Tibial nerve (tissue), 3 donors: ENCODE results near the gene HOXA3.

Source experiments
- CTCF ChIP-seq, 5 experiments: fragments of 200-600 bp in 3 of 5; fragments of 450-650 bp in 2 of 5; sonication (generic) in 3 of 5; IDR thresholded peaks; one replicate each; pipeline ENCODE4 v1.5.1; 2016 to 2019; ENCODE audit warnings: antibody characterized with exemption in 5 of 5, mild to moderate bottlenecking in 3 of 5, moderate library complexity in 2 of 5
- POLR2A ChIP-seq, 2 donors: fragments of 450-650 bp; IDR thresholded peaks; one replicate each; pipeline ENCODE4 v1.6.1; 2017; ENCODE audit warnings: antibody characterized with exemption in 2 of 2, mild to moderate bottlenecking in 2 of 2, moderate library complexity in 2 of 2

DNA sequence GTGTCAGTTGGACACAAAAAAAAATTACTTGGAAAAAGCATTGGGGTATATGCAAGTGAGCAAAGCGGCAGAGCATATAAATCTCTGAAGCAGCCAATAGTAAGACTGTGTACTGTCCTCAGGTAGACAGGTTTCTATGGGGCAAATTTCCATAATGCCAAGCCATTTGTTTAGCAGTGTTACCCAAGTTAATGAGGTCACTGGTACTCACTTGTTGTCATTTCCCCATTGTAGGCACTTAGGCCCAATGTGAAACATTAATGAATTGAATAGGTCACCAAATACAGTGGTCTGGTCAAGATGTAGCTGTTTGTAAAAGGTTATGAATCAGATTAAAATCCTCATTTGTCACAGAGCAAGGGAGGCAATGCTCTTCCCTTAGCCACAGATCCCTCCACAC is 84.1 kb downstream of the HOXA3 start:
- TF ChIP-seq POLR2A (IDR thresholded peaks at IDR 0.05) (no peak), CTCF (IDR thresholded peaks at IDR 0.05) (no peak)
